LNCAP (cell line): ENCODE data around the gene OPN3.

Source experiments
- CTCF ChIP-seq: fragments of 450-650 bp; IDR thresholded peaks from 2 replicates; pipeline ENCODE4 v1.5.1; 2017; ENCODE audit warnings: mild to moderate bottlenecking

Gene OPN3

DNA sequence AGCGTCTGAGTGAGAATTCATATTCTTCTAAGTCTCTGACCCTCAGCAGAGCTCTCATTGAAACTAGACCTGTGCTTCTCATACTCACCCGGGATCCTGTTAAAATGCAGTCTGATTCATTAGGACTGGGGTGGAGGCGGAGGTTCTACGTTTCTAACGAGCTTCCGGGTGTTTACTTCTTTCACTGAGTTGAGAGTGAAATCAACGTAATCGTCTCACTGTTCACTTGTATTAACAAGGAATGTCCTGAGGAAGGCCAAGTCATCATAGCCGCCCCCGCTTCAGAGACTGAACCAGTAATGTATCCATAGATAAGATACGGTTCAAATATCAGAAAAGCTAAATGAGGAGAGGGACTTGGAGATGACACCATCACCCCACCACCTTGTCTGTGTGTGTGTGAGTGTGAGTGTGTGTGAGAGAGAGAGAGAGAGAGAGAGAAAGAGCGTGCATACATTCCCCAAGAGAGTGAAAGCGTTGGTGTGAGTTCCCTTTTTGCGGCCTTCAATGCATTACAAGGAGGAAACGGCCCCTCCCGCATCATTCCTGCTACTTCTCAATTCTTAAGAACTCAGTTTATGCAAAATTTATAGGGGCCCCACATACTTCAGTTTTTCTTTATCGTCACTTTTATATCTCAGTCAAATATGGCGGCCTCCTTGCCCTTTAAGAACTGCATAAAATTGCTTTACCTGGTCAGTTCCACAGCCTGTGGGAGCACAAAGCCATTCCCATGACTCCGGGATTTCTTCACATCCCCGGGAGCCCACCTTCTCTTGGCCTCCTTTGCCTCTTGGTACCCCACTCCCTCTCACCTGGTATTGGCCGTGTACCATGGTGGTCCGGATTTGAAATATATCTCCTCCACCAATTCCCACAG, 88.2 kb downstream of the OPN3 start:
- no peak for TF ChIP-seq CTCF

GRCh38 chr1:241550318-241550717, 89.9 kb downstream of the OPN3 start:
- no peak for TF ChIP-seq CTCF

- TF ChIP-seq CTCF = no peak
Measured at GRCh38 chr1:241548008-241548407, 92.2 kb downstream of the OPN3 start.
